Glomerular endothelial cell (primary cell): Measurements from ENCODE around the gene PTPMT1. TPM values are rescaled to one million over a fixed set of nuclear protein-coding genes. Genes with fewer than 3 reads are reported as not detected.
"Not testable (repeated sequence)": the region's sequence is repeated elsewhere in the genome, so short reads cannot be mapped to it uniquely, and the experiment has no call there.

Experiments
- DNase-seq: peaks from one replicate; pipeline ENCODE4 v3.0.0-alpha.2; 2011; ENCODE audit warnings: low read depth, low spot score; ENCODE audit errors: extremely low read depth
- total RNA-seq: library from RNA; depleted of rRNA; stranded (reverse); fragments of >200 nt; gene quantifications from 2 replicates; pipeline ENCODE4 v1.2.3, GENCODE V29; 2015

The PTPMT1 gene
- total RNA-seq: 125 and 126 TPM in 2 replicates

GRCh38 chr11:47565340-47566148, at the start of gene PTPMT1:
PTPMT1 (plus strand) TSS chr11:47565599; CDS start chr11:47565623, 24 bp downstream.
- DNase-seq: no peak

GRCh38 chr11:47516155-47516554, 49.2 kb upstream of the PTPMT1 start:
- DNase-seq: no peak

GRCh38 chr11:47516984-47517853, 48.2 kb upstream of the PTPMT1 start:
- DNase-seq: no peak

GRCh38 chr11:47518212-47518964, 47.0 kb upstream of the PTPMT1 start:
- no peak for DNase-seq

- peak; percentile 68 for DNase-seq
Measured at GRCh38 chr11:47523490-47524225, 41.7 kb upstream of the PTPMT1 start.

- no peak for DNase-seq
Measured at GRCh38 chr11:47524291-47524874, 41.0 kb upstream of the PTPMT1 start.

- not testable (repeated sequence) for DNase-seq
Measured at GRCh38 chr11:47526032-47526431, 39.4 kb upstream of the PTPMT1 start.

- DNase-seq: no peak
Measured at GRCh38 chr11:47527186-47527585, 38.2 kb upstream of the PTPMT1 start.

GRCh38 chr11:47529951-47530350, 35.4 kb upstream of the PTPMT1 start:
- no peak for DNase-seq

- DNase-seq: not testable (repeated sequence)
Measured at GRCh38 chr11:47530721-47531120, 34.7 kb upstream of the PTPMT1 start.

- no peak for DNase-seq
Measured at GRCh38 chr11:47531666-47532065, 33.7 kb upstream of the PTPMT1 start.

- no peak for DNase-seq
Measured at GRCh38 chr11:47532597-47533213, 32.7 kb upstream of the PTPMT1 start.

- no peak for DNase-seq
Measured at GRCh38 chr11:47533690-47534151, 31.7 kb upstream of the PTPMT1 start.

GRCh38 chr11:47534704-47535251, 30.6 kb upstream of the PTPMT1 start:
- no peak for DNase-seq

- no peak for DNase-seq
Measured at GRCh38 chr11:47536915-47537314, 28.5 kb upstream of the PTPMT1 start.

GRCh38 chr11:47538741-47539565, 26.4 kb upstream of the PTPMT1 start:
- DNase-seq: no peak

- no peak for DNase-seq
Measured at GRCh38 chr11:47539681-47540039, 25.7 kb upstream of the PTPMT1 start.

GRCh38 chr11:47541070-47541469, 24.3 kb upstream of the PTPMT1 start:
- no peak for DNase-seq
